OCI-LY1 (cell line): Measurements from ENCODE around the gene MIER3.
A peak's percentile ranks its signal among the peaks of the same experiment; 100 is the strongest.

Source experiments
- H2AFZ ChIP-seq: fragments of 200-600 bp; sonication (generic), shearing (Covaris generic); 2 replicates; pipeline ENCODE4 v1.6.0; 2014; ENCODE audit warnings: antibody characterized with exemption, mild to moderate bottlenecking, low read length
- H3F3A ChIP-seq: fragments of 200-600 bp; sonication (generic), shearing (Covaris generic); 2 replicates; pipeline ENCODE4 v1.6.0; 2014; ENCODE audit warnings: mild to moderate bottlenecking, antibody characterized with exemption, low read length, moderate library complexity; ENCODE audit not compliant: insufficient read depth
- H3K27ac ChIP-seq: fragments of 200-600 bp; sonication (generic); 2 replicates; pipeline ENCODE4 v1.5.1; 2014; ENCODE audit warnings: low read length, mixed run types, mild to moderate bottlenecking, low read depth; ENCODE audit not compliant: poor library complexity, severe bottlenecking
- H3K27me3 ChIP-seq: fragments of 200-600 bp; sonication (generic); 2 replicates; pipeline ENCODE4 v1.6.0; 2014; ENCODE audit warnings: antibody characterized with exemption, mild to moderate bottlenecking, low read length, moderate library complexity; ENCODE audit not compliant: insufficient read depth
- H3K36me3 ChIP-seq: fragments of 200-600 bp; sonication (generic); 2 replicates; pipeline ENCODE4 v1.6.1; 2014; ENCODE audit warnings: mild to moderate bottlenecking, antibody characterized with exemption, low read length, moderate library complexity, mixed read lengths; ENCODE audit not compliant: insufficient read depth
- H3K4me1 ChIP-seq: fragments of 200-600 bp; sonication (generic); 2 replicates; pipeline ENCODE4 v1.5.1; 2014; ENCODE audit warnings: mild to moderate bottlenecking, low read length, moderate library complexity; ENCODE audit not compliant: insufficient read depth, severe bottlenecking
- H3K4me2 ChIP-seq: fragments of 200-600 bp; sonication (generic), shearing (Covaris generic); 2 replicates; pipeline ENCODE4 v1.6.1; 2014; ENCODE audit warnings: low read length
- H3K4me3 ChIP-seq: fragments of 200-600 bp; sonication (generic); 2 replicates; pipeline ENCODE4 v1.5.1; 2014; ENCODE audit warnings: low read length, low read depth, mild to moderate bottlenecking, mixed read lengths; ENCODE audit not compliant: poor library complexity, severe bottlenecking
- H3K79me2 ChIP-seq: fragments of 200-600 bp; shearing (Covaris generic); 2 replicates; pipeline ENCODE4 v1.6.1; 2016; ENCODE audit warnings: mixed run types, low read length, mixed read lengths; ENCODE audit not compliant: insufficient read depth
- H3K9ac ChIP-seq: fragments of 200-600 bp; sonication (generic), shearing (Covaris generic); 2 replicates; pipeline ENCODE4 v1.6.1; 2014; ENCODE audit warnings: mild to moderate bottlenecking, low read length, mixed read lengths
- H3K9me2 ChIP-seq: fragments of 200-600 bp; sonication (generic), shearing (Covaris generic); 2 replicates; pipeline ENCODE4 v1.6.1; 2014; ENCODE audit warnings: low read depth, mild to moderate bottlenecking, low read length, mixed read lengths
- H3K9me3 ChIP-seq: fragments of 200-600 bp; shearing (Covaris generic); 2 replicates; pipeline ENCODE4 v1.6.1; 2014; ENCODE audit warnings: low read length, mixed read lengths
- H4K20me1 ChIP-seq: fragments of 200-600 bp; sonication (generic), shearing (Covaris generic); 2 replicates; pipeline ENCODE4 v1.6.0; 2016; ENCODE audit warnings: mild to moderate bottlenecking, low read length; ENCODE audit not compliant: insufficient read depth
- EZH2 ChIP-seq: fragments of 200-600 bp; sonication (generic), shearing (Covaris generic); IDR thresholded peaks from 2 replicates; pipeline ENCODE4 v1.8.0; 2017; ENCODE audit warnings: borderline replicate concordance, mixed run types, mild to moderate bottlenecking, antibody characterized with exemption, low read length, moderate library complexity, mixed read lengths
- TF ChIP-seq, protein P1 (sequence below): fragments of 200-600 bp; sonication (generic), shearing (Covaris generic); IDR thresholded peaks from 2 replicates; pipeline ENCODE4 v1.5.1; 2017; ENCODE audit warnings: mild to moderate bottlenecking, antibody characterized with exemption, low read length, moderate library complexity, mixed read lengths

Gene MIER3, protein sequence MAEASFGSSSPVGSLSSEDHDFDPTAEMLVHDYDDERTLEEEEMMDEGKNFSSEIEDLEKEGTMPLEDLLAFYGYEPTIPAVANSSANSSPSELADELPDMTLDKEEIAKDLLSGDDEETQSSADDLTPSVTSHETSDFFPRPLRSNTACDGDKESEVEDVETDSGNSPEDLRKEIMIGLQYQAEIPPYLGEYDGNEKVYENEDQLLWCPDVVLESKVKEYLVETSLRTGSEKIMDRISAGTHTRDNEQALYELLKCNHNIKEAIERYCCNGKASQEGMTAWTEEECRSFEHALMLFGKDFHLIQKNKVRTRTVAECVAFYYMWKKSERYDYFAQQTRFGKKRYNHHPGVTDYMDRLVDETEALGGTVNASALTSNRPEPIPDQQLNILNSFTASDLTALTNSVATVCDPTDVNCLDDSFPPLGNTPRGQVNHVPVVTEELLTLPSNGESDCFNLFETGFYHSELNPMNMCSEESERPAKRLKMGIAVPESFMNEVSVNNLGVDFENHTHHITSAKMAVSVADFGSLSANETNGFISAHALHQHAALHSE

DNA sequence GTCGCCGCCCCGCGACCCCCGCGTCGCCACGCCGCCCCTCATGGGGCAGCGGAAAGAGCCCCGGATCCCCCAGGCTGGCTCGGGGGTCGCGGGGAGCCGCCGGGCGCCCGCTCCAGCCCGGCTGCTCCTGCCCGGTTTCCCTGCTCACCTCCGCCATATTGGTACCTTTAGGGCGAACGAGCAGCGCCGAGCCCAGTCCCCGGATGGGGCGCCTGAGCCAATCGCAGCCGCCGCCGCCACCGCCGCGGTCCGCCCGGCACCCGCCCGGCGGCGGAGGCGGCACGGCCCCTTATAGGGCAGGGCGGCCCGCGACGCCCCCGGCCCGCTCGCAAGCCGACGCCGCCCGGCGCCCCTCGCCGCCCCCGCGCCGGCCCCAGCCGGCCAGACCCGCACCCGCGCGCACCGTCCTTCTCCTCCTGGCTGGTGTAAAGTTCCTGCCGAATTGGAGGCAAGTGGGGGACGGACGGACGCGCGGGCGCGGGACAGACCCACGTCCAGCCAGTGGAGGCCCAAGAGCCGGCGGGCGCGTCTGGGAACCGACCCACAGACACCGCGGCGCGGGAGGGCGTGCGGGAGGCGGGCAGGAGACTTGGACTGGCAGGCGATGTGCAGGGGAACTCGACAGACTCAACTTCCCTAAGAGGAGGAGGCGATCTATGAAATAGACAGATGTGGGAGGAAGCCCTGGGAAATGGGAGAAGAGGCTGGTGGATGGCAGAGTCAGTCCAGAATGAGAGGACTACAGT is at the start of gene MIER3:
TSS of gene MIER3 (minus strand) at position 178 of the 746 bp plus-strand sequence. CDS start at position 157, 21 bp downstream.
- H3K9ac ChIP-seq = peak within 1 kb of the TSS; percentile 82
- no peak within 1 kb of the TSS for H3K27ac ChIP-seq
- peak within 1 kb of the TSS; percentile 88 for H3K4me3 ChIP-seq
- H3K36me3 ChIP-seq = peaks cover 3% of the 10 kb centered on the region; the same call in 1 of the 2 replicates
- no peaks in the 10 kb centered on the region for H3K79me2 ChIP-seq
- TF ChIP-seq, protein P1, sequence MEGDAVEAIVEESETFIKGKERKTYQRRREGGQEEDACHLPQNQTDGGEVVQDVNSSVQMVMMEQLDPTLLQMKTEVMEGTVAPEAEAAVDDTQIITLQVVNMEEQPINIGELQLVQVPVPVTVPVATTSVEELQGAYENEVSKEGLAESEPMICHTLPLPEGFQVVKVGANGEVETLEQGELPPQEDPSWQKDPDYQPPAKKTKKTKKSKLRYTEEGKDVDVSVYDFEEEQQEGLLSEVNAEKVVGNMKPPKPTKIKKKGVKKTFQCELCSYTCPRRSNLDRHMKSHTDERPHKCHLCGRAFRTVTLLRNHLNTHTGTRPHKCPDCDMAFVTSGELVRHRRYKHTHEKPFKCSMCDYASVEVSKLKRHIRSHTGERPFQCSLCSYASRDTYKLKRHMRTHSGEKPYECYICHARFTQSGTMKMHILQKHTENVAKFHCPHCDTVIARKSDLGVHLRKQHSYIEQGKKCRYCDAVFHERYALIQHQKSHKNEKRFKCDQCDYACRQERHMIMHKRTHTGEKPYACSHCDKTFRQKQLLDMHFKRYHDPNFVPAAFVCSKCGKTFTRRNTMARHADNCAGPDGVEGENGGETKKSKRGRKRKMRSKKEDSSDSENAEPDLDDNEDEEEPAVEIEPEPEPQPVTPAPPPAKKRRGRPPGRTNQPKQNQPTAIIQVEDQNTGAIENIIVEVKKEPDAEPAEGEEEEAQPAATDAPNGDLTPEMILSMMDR = no peak
- TF ChIP-seq EZH2 = no peak
- no peaks in the 10 kb centered on the region for H3K9me2 ChIP-seq
- peak within 1 kb of the TSS; percentile 25 for H2AFZ ChIP-seq
- H3K4me1 ChIP-seq = peaks cover 19% of the 10 kb centered on the region
- H3K4me2 ChIP-seq = peak within 1 kb of the TSS; percentile 93
- H3K9me3 ChIP-seq = no peaks in the 10 kb centered on the region
- no peaks in the 10 kb centered on the region for H4K20me1 ChIP-seq
- H3F3A ChIP-seq = no peaks in the 10 kb centered on the region
- H3K27me3 ChIP-seq = 0 out of 2 replicates have a peak, but pooled peaks cover 7% of the 10 kb centered on the region

DNA sequence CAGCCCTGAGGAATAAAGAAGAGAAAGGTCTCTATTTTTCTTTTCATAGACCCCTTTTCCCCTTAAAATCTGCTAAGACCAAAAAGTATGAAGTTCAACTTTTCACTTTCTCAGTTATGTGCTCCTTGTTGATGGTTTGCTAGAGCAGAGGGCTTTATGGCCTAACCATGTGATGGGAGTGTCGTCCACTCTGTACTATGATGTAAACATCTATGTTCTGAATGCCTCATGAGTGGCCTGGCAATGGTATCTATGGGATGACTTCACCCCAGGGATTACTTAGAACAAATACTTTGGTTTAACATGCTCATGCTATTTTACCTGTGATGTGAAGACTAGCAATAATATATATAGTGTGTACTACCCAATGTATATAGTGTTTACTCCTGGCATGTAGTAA is 43.7 kb upstream of the MIER3 start:
- Histone ChIP-seq H3K79me2 (no peaks in the 10 kb centered on the region), H3K4me3 (no peak overlapping the region), H3K9ac (no peak overlapping the region), H2AFZ (no peak overlapping the region), H3K36me3 (no peaks in the 10 kb centered on the region), H3K9me2 (no peaks in the 10 kb centered on the region), H3K27ac (no peak overlapping the region), H3K27me3 (no peaks in the 10 kb centered on the region), H3K4me2 (no peak overlapping the region), H3F3A (no peaks in the 10 kb centered on the region), H3K4me1 (no peaks in the 10 kb centered on the region), H3K9me3 (no peaks in the 10 kb centered on the region), H4K20me1 (no peaks in the 10 kb centered on the region)
- TF ChIP-seq EZH2 = no peak

DNA sequence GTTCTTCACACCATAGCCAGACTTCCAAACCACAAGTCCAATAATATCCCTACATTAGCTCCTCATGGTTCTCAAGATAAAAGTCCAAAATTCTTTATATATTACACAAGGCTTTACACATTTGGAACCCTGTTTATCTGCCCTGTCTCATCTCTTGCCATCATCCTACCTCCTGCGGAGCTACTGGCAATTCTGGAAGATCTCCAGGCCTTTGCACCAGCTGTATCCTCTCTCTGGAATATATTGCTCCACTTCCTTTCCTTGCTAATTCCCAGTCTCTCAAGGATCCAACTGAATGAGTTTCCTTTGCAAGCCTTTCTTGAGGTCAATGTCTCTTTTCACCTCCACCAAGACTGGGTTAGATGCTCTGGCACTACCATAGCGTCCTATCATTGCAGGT is 41.3 kb upstream of the MIER3 start:
- no peak for TF ChIP-seq EZH2
- TF ChIP-seq, protein P1 = no peak
- no peaks in the 10 kb centered on the region for H3K4me1 ChIP-seq
- H3K79me2 ChIP-seq = no peaks in the 10 kb centered on the region
- H3K9ac ChIP-seq = no peak overlapping the region
- no peaks in the 10 kb centered on the region for H3K9me2 ChIP-seq
- no peaks in the 10 kb centered on the region for H3K36me3 ChIP-seq
- H3K27me3 ChIP-seq = no peaks in the 10 kb centered on the region
- H3F3A ChIP-seq = no peaks in the 10 kb centered on the region
- no peak overlapping the region for H2AFZ ChIP-seq
- H4K20me1 ChIP-seq = no peaks in the 10 kb centered on the region
- no peak overlapping the region for H3K4me3 ChIP-seq
- H3K4me2 ChIP-seq = no peak overlapping the region
- H3K9me3 ChIP-seq = no peaks in the 10 kb centered on the region
- no peak overlapping the region for H3K27ac ChIP-seq
